HG03064 (cell line): ENCODE data around the gene STEAP2.

ENCODE experiments used
- ATAC-seq: cut with Tn5 transposase; IDR thresholded peaks from one replicate; pipeline ENCODE4 v1.9.1; 2021; ENCODE audit warnings: low read depth; ENCODE audit not compliant: unreplicated experiment

Gene STEAP2

GRCh38 chr7:90267263-90267858 lies 55.8 kb downstream of the STEAP2 start:
- ATAC-seq, result no peak

GRCh38 chr7:90269163-90269562 lies 57.6 kb downstream of the STEAP2 start:
- ATAC-seq, result no peak

GRCh38 chr7:90270431-90271178 lies 59.1 kb downstream of the STEAP2 start:
- no peak for ATAC-seq

- no peak for ATAC-seq
These were observed 60.2 kb downstream of the STEAP2 start for GRCh38 chr7:90271753-90272152.

GRCh38 chr7:90272242-90272641 lies 60.7 kb downstream of the STEAP2 start:
- no peak for ATAC-seq

GRCh38 chr7:90274161-90274560 lies 62.6 kb downstream of the STEAP2 start:
- ATAC-seq, result no peak

- no peak for ATAC-seq
These were observed 64.6 kb downstream of the STEAP2 start for GRCh38 chr7:90276033-90276728.
